ENCODE results near the gene TMEM150C.

- no peak for TF ChIP-seq CTCF (IDR thresholded peaks at IDR 0.05; ENCODE audit: insufficient read depth, low read length, poor library complexity, severe bottlenecking)
- no peak for TF ChIP-seq EZH2phosphoT487 (conservative IDR thresholded peaks at IDR 0.05; ENCODE audit: low read length)
Measured at GRCh38 chr4:82458729-82459128, 103.1 kb downstream of the TMEM150C start.

All from SU-DHL-6 (cell line).